Measurements from ENCODE around the gene EIF4EBP2. TPM values are rescaled to one million over a fixed set of nuclear protein-coding genes. Genes with fewer than 3 reads are reported as not detected.

Gene EIF4EBP2
- total RNA-seq, 1 experiment from 2014 or later, result 93.2 TPM

- no peak overlapping the region for H2AK5ac ChIP-seq (ENCODE audit: insufficient read length, low read length)
- H3K9me3 Mint-ChIP-seq, result no peaks in the 10 kb centered on the region
- H2BK12ac ChIP-seq (ENCODE audit: insufficient read length, low read depth, low read length), result no peak overlapping the region
- no peak overlapping the region for H3K56ac ChIP-seq (ENCODE audit: insufficient read length, low read depth, low read length)
- no peak overlapping the region for H3T11ph ChIP-seq (ENCODE audit: low read length)
- H4K91ac ChIP-seq (ENCODE audit: insufficient read length, low read depth, low read length), result no peak overlapping the region
- H4K5ac ChIP-seq (ENCODE audit: insufficient read length, low read depth, low read length), result no peak overlapping the region
- no peak overlapping the region for H3K4me2 ChIP-seq (ENCODE audit: insufficient read depth, insufficient read length, low read length)
- H3K36me3 Mint-ChIP-seq (ENCODE audit: insufficient read depth in 1 of 3, low read depth in 3 of 3), result peaks cover 28 to 85% (median 50%) of the 10 kb centered on the region in 3 experiments; a peak in 6 of 7 replicates
- H2BK5ac ChIP-seq (ENCODE audit: insufficient read length, low read length), result no peak overlapping the region
- H3K27me3 ChIP-seq (ENCODE audit: insufficient read depth, low read length), result no peaks in the 10 kb centered on the region
- no peak overlapping the region for H3K9ac ChIP-seq (ENCODE audit: extremely low read depth, insufficient read length, low read length)
- no peak overlapping the region for H3K27ac ChIP-seq (ENCODE audit: insufficient read length, low read depth, low read length)
- H3K79me1 ChIP-seq (ENCODE audit: insufficient read depth, low read depth, low read length, poor library complexity, severe bottlenecking), result no peaks in the 10 kb centered on the region
- no peak overlapping the region for H3K27ac Mint-ChIP-seq
- H3K23ac ChIP-seq (ENCODE audit: insufficient read length, low read depth, low read length), result no peak overlapping the region
- no peak overlapping the region for H4K8ac ChIP-seq (replicated peaks; ENCODE audit: insufficient read length, low read depth, low read length)
- H3K18ac ChIP-seq (ENCODE audit: insufficient read length, low read depth, low read length), result no peak overlapping the region
- DNase-seq, result no peak
- TF ChIP-seq, protein P1, sequence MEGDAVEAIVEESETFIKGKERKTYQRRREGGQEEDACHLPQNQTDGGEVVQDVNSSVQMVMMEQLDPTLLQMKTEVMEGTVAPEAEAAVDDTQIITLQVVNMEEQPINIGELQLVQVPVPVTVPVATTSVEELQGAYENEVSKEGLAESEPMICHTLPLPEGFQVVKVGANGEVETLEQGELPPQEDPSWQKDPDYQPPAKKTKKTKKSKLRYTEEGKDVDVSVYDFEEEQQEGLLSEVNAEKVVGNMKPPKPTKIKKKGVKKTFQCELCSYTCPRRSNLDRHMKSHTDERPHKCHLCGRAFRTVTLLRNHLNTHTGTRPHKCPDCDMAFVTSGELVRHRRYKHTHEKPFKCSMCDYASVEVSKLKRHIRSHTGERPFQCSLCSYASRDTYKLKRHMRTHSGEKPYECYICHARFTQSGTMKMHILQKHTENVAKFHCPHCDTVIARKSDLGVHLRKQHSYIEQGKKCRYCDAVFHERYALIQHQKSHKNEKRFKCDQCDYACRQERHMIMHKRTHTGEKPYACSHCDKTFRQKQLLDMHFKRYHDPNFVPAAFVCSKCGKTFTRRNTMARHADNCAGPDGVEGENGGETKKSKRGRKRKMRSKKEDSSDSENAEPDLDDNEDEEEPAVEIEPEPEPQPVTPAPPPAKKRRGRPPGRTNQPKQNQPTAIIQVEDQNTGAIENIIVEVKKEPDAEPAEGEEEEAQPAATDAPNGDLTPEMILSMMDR (conservative IDR thresholded peaks at IDR 0.05), result no peak
- H3K14ac ChIP-seq (ENCODE audit: insufficient read depth, low read length), result no peak overlapping the region
- no peaks in the 10 kb centered on the region for H3K79me2 ChIP-seq (ENCODE audit: insufficient read depth, low read length)
- no peak overlapping the region for H2BK120ac ChIP-seq (ENCODE audit: low read depth, low read length, poor library complexity, severe bottlenecking)
- H3K4me1 Mint-ChIP-seq, result peaks cover 24 to 30% of the 10 kb centered on the region in 2 experiments
- H2BK15ac ChIP-seq (ENCODE audit: low read depth, low read length), result no peak overlapping the region
- H4K20me1 ChIP-seq (ENCODE audit: control insufficient read depth, insufficient read depth, insufficient read length), result no peaks in the 10 kb centered on the region
- no peak overlapping the region for H2AFZ ChIP-seq (ENCODE audit: low read length)
- H3K9me3 ChIP-seq (ENCODE audit: control insufficient read depth, low read depth, low read length), result no peaks in the 10 kb centered on the region
- H2BK20ac ChIP-seq (ENCODE audit: low read depth, low read length, poor library complexity, severe bottlenecking), result no peak overlapping the region
- H3K4ac ChIP-seq (ENCODE audit: low read depth, low read length), result no peak overlapping the region
- no CpG with 5 or more reads among the region's 3 CpGs for WGBS (ENCODE audit: extremely low coverage, insufficient read length, low lambda C conversion rate)
- H3K4me3 Mint-ChIP-seq, result no peak overlapping the region
- no peaks in the 10 kb centered on the region for H3K27me3 Mint-ChIP-seq (ENCODE audit: low read depth)
- no peaks in the 10 kb centered on the region for H3K23me2 ChIP-seq (ENCODE audit: insufficient read length, low read depth, low read length, poor library complexity, severe bottlenecking)
- H3K4me1 ChIP-seq (ENCODE audit: insufficient read depth, low read length), result no peaks in the 10 kb centered on the region
These were observed 22.9 kb downstream of the EIF4EBP2 start for GRCh38 chr10:70426823-70427222.

All from H9 (cell line).